ENCODE data around the gene AKT2. TPM values are rescaled to one million over a fixed set of nuclear protein-coding genes. Genes with fewer than 3 reads are reported as not detected.
A peak's percentile ranks its signal among the peaks of the same experiment; 100 is the strongest.

AKT2 gene
- total RNA-seq, 1 donor from 2014 or later = 119 TPM

DNA sequence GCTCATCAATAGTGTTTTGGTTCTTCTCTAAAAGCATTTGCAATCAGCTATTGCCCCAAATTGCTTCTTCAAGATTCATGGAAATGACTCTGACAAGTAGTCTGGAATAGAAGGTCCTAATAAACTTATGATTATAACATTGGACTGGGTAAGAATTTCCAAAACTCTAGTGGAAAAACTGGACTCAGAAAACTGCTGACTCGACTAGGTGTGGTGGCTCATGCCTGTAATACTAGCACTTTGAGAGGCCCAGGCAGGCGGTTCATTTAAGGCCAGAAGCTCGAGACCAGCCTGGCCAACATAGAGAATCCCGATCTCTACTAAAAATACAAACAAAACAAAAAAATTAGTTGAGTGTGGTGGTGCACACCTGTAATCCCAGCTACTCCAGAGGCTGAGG, 15.5 kb upstream of the AKT2 start:
- DNase-seq (ENCODE audit: low spot score) = no peak

DNA sequence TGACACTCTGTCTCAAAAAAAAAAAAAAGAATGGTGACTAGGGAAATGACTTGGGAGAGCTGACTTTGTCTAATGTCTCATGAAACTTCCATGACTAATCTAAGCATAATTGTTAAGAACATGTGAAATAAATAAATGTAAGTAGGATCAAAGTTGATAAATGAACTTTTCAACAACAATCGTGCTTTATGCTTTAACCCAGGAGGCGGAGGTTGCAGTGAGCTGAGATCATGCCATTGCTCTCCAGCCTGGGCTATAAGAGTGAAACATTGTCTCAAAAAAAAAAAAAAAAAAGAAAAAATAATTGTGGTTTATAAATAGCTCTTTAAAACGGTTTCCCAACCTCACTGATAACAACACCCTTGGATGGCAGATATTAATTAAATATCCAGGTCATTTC, 12.9 kb upstream of the AKT2 start:
- no peak for DNase-seq (ENCODE audit: low spot score)

DNA sequence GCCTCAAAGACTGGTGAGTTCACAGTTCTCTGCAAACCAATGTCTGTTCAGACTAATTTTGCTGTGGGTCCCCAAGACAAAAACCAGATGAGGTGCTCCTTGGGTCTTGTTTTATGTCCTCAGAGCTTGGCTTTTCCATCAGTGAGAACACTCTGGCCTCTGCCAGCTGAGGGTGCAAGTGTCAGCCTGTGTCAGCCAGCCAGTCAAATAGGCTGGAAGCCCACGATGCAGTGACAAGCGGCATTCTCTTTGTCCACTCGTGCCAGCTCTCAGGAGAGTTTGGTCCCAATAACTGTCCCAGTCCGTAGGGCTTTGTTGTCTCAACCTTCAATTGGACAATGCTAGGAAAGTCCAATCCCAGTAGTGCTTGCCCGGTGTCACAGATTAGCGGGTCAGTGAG, 9.4 kb upstream of the AKT2 start:
- DNase-seq (ENCODE audit: low spot score) = no peak

DNA sequence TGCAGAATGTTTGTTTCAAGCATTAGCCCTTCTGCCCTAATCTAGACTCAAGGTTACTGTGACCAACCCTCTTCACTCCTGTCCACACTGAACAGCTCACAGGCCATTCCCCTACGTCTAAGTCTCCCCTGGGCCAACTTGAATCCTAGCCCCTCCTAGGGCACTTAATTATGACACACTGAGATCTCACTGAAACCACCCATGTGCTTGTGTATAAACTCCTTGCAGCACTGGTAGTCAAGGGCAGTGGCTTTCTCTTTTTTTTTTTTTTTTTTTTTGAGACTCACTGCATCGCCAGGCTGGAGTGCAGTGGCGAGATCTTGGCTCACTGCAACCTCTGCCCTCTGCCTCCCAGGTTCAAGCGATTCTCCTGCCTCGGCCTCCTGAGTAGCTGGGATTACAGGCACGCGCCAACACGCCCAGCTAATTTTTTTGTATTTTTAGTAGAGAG, 1.9 kb upstream of the AKT2 start:
- no peak for DNase-seq (ENCODE audit: low spot score)

DNA sequence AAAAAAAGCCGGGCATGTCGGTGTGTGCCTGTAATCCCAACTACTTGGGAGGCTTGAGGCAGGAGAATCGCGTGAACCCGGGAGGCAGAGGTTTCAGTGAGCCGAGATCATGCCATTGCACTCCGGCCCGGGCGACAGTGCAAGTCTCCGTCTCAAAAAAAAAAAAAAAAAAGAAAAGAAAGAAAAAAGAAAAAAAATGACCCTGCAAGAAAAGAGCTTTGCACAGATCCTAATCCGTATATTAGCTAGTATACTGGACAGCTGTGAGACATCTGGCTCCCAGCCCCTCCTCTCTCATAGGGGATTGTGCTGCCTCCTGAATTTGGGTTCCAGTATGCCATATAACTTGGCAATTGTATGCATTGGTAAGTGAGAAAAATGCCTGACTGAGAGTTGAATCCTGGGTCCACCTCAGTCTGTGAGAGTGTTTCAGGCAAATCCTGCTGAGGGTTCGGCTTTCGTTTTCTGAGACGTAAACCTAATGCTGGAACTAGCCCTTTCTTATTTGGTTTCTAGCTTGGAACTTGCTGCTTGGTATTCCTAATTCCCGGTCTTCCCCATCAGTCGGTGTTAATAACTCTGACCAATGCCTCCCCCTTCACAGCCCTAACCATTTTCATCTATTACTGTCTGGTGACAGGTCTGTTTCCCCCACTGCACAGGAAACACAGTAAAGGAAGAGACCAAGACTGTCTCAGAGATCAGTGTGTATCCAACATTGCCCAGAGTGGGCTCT, 1.3 kb upstream of the AKT2 start:
- DNase-seq (ENCODE audit: low spot score) = no peak

DNA sequence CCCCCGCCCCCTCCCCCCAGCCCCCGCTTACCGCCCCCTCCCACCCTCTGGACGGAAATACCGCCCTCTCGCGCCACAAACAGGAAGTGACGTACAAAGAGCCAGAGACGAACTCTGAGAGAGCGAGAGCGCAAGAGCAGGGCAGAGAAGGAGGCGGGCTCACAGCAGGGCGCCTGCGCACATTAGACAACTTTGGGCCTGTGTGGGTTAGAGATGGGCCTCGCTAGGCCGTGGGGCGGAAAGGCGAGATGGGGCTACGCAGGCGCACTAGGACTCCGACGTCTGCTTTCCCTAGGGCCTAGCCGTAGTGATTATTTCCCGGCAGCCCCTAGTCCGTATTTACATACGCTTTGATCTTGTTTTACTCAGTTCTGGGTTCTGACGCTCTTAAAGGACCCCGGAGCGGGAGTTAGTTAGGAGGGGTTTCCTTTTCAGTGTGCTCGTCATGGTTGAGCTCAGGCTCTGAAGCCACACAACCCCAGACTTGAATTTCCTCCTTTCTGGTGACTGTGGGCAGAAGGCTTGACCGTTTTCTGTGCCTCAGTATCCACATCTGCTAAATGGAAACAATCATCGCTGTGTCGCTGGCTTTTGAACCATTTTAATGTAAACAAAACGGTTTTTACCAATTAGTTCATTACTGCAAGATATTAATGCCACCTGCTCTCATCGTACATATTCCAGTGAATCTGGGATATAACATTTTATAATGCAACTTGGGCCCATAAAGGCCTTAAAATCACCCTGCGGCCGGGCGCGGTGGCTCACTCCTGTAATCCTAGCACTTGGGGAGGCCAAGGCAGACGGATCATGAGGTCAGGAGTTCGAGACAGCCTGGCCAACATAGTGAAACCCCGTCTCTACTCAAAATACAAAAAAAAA, 449 bp upstream of the AKT2 start:
- DNase-seq (ENCODE audit: low spot score) = peak; percentile 99

DNA sequence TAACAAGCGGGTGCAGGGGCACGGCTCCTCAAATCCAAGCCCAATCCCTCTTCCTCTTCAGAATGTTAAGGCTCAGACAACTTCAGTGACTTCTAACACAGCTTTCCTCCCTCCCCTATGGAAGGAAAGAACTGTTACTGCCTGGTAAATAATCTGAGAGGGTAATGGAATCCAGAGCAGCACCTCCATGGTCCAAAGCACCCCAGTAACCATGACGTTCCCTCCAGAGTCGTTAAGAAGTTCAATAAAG, 969 bp downstream of the AKT2 start:
- no peak for DNase-seq (ENCODE audit: low spot score)

DNA sequence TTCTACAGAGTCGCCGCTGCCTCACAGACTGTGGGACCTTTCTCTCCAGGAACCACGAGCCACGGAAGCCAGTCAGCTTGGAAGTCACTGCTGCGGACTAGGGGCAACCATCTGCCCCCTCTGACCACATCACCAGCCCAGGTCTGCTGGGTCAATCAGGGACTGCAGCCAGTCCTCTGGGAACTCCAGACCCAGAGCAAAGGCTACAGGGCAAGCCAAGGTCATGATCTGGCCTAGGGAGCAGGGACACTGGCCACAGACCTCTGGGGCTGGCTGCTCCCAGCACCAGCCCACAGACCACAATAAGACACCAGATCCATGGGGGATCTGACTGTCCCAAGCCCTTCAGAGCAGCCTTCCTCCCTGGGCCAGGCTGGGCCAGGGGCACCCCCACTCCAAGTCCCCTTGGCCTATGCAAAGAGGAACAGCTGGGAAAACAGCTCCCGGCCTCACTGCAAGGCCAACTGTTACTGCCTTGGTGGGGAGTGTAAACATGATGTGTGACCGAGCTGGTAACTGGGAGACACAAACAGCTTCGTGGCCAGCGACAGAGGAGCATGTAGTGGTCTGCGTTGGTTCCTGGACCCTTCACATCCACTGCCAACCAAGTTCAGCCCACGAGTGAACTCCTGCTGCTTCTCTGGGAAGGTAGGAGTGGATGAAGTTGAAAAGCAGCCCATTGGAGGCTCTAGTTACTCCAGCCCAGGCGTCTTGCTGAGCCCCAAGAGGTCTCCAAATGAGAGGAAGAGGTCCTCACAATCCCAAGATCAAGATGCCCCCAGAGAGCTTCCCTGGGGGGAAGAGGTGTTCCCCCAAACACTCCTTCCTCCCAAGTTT, 1.5 kb downstream of the AKT2 start:
- no peak for DNase-seq (ENCODE audit: low spot score)

DNA sequence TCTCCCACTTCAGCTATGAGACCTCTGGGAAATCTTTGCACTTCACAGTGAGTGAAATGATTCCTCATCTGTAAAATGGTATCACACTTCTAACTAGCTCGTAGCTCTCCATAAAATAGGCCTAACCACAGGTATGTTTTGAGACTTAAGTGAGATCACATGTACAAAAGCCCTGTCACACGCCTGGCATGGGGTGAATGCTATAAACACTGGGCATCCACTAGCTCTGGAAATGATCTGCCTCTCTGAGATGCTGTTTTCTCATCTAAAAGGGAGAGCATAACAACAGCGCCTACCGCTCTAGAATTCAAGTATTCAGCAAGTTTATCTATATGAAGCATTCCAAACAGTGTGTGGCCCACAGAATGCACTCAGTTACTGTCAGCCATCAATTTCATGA, 2.2 kb downstream of the AKT2 start:
- DNase-seq (ENCODE audit: low spot score) = no peak

DNA sequence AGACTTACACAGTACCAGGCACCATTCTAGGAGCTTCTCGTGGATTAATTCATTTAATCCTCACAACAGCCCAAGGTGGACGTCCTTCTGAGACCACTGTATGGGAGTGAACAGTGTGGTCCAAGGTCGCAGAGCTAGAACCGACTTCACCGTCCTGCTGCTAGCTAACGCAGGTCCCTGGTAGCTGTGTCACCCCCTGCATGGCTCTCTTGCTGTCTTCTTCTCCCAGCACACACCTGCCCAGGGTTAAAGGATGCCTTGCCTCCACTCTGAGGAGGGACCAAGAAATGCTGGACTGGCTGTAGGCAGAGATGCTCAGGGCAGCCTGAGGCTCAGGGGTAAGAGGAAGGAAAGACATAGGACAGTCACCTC, 3.0 kb downstream of the AKT2 start:
- no peak for DNase-seq (ENCODE audit: low spot score)

DNA sequence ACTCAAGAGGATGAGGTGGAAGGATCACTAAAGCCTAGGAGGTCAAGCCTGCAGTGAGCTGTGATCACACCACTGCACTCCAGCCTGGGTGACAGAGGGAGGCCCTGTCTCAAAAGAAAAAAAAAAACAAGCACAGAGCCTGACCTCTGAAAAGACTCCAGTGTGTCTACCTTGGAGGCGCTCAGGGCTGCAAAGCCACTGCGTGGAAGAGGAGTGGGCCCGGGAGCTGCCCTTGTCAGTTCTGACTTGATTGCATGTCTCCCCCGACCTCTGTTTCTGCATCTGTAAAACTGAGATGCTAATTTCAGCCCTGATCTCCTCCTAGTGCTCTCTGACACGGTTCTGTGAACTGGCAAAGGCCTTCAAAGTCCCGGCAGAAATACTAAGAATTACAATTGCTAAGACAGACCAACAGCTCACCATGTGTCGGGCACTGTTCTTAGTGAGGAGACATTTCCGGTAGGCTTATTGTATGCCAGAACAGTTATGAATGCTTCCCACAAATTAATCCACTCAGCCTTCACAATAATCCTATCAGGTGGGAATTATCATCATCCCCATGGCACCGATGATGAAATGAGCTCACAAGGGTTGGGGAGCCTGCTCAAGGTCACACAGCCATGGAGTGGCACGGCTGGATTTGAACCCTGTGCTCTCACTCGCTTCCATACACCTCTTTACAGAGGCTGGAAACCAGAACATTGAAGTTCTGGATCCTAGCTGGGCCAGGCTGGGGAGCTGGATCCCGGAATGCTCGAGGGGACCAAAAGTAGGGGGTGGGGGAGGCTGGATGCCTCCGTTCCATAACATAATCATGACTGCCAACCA, 3.5 kb downstream of the AKT2 start:
- no peak for DNase-seq (ENCODE audit: low spot score)

DNA sequence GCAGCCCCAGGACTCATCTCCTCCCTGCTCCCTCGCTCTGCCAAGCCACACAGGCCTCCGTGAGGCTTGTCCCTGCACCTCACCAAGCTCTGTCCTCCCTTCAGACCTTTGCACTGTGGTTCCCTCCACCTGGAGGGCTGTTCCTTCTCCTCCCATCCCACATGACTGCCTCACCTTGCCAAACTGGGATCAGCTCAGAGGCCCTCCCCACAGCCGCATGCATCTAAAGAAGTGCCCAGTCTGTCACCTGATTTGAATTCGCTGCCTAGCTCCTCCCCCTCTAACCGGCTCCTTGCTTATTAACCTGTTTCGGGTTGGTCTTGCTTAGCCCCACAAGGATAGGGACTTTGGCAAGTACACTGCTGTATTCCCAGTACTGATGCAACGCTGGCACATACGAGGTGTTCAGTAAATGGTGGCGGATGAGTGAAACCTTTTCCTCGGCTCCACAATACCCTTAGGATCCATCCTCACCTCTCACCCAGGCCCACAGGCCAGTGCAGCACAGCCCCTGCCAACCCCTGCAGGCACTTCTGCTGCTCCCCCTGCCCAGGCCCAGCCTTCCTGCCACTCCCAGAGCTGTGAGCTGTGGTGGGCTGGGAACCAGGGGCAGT, 4.4 kb downstream of the AKT2 start:
- DNase-seq (ENCODE audit: low spot score) = peak; percentile 83

DNA sequence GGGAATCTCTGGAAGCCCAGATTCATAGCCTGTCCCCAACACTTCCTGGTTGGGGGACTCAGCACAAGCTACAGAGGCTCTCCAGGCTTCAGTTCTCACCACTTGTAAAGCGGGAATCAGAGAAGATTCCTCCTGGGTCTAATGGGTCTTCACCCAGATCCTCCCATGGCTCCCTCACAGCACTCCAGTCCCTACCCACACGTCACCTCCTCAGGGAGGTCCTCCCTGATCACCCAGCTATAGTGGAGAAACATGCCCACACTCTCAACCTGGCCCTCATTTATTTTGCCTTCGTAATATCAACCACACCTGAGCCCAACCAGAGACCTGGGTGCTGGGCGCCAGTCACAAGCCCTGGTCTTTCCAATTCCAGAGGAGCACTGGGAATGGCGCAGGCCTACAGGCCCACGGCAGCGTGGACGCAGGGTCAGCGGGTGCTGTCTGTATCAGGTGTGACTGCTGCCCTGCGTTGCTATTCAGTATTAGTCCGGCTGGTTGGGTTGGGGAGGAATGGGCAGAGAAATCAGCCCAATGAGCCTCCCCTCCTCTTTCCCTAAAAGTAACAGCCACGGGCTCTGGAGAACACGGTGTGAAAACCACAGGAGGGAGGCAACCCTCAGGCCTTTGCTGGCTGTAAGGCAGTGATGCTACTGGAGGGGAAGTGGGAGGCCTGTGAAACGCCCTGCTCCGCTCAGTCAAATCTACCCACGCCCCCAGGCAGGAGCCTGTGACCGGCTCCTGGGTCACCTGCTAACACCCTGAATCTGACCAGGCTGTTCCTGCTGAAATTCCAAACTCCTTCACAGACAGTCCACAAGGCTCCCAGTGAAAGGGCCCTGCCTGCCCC, 5.2 kb downstream of the AKT2 start:
- no peak for DNase-seq (ENCODE audit: low spot score)

DNA sequence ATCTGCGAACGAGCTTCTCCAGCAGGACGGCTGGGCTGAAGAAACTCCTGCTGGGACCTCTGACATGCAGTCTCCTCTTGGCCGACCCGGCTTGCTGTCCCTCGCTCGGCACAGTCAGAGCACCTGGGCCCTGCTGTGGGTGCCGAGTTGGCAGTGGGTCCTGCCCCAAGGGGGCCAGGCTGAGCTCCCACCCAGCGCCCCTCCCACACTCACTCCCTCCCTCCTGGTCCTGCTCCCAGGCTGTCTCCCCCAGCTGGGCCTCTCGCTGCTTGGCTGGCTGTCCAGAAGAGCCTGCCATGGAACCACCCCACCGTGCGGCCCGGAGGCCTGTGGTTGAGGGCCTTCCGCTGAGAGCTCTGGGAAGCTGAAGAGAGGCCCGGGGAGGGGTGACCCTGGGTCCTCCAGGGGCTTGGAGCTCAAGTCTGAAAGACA, 6.0 kb downstream of the AKT2 start:
- DNase-seq (ENCODE audit: low spot score) = peak; percentile 26

DNA sequence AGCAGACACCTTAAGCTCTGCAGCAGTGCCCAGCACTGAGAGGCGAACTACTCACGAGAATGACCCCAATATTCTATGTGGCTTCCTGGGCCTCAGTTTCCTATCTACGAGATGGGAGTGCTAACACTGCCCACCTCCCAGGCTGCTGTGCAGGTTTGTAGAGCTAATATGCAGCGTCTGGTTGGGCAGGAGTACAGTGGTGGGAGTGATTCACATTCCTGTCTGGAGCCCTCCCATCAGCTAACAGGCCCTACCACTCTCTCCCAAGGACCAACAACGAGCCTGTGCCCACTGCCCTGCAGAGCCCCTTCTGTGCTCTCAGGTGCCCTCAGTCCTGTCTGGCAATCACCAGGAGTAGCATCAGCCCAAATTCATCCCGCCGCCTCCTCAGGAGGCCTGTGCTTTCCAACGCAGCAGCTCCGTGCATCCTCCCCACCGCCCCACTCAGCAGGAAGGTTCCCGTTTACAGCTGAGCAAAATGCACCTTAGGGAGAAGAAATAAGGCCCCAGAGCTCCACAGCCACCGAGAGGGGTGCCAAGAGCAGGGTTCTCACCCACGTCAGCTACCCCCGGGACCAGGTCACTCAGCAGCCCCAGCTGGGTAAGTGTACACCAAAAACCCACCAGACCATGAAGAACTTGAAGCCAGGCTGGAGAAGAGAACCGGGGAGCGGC, 6.6 kb downstream of the AKT2 start:
- DNase-seq (ENCODE audit: low spot score) = no peak

DNA sequence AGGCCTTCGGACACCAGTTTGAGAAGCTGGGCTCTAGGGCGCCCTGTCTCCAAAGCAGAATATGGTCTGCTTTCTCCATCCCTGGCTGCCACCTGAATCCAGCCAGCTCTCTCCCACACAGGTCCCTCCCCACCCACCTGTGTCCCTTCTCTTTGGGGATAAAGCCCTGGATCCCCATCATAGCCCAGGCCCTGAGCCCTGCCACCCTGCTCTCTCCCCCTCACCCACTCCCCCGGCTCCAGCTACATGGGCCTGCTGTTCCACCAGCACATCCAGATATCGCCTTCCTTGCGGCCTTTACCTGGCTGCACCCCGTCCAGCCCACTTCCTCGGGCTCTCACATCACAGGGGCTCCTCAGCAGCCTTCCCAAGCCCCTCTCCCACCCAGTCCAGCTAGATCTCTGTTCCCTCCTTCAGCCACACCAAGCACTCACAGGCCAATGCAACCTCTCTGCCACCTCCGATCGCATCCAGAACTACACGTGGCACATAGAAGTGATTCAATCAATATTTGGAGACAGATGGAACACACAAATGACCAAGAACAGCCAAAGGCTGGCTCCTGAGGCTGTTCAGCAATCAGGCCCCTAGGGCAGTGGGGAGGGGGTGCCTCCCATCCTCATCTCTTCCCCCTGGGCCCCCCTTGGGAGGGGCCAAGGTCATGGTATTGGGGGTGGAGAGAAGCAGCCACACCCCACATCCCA, 7.6 kb downstream of the AKT2 start:
- DNase-seq (ENCODE audit: low spot score) = no peak

DNA sequence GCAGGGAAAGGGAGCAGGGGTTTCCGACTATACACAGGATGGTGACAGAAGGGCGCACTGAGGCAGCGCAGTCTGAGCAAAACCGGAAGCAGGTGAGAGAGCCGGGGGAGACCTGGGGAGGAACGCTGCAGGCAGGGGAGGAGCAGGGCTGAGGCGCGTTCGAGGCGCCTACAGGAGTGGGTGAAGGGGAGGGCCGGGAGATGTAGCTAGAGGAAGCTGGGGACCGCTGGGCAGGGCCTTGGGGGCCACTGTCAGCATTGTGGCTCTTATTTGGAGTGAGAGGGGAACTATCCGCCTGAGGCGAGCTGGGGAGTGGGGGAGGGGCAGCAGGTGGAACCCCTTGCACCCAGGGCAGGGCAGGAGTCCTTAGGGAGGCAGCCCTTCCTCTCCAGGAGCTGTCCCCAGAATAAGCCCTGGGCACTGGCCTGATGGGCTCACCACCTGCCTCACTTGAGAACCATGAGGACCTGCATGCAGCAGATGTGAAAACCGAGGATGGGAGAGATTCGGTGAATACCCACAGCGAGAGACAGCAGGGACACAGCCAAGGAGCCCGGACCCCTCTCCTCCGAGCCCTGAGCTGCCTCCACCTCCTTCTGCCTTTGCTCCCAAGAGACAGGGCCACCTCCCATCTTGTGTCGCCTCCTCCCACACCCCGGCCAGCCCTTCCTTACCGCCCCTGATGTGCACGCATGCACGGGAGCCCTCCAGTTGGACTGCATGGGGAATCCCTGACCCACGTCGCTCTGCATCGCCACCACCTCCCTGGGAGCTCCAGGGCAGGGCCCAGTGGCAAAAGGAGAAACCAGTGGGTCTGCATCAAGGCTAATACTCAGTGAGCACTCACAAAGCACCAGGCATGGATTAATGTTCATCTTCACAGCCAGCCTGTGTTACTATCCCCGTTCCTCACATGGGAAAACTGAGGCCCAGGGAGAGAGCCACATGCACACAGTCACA, 10.3 kb downstream of the AKT2 start:
- DNase-seq (ENCODE audit: low spot score) = no peak

Data from mucosa of gallbladder (tissue), 1 donor.